Measurements from ENCODE around the gene PGAP3.

Gene PGAP3

DNA sequence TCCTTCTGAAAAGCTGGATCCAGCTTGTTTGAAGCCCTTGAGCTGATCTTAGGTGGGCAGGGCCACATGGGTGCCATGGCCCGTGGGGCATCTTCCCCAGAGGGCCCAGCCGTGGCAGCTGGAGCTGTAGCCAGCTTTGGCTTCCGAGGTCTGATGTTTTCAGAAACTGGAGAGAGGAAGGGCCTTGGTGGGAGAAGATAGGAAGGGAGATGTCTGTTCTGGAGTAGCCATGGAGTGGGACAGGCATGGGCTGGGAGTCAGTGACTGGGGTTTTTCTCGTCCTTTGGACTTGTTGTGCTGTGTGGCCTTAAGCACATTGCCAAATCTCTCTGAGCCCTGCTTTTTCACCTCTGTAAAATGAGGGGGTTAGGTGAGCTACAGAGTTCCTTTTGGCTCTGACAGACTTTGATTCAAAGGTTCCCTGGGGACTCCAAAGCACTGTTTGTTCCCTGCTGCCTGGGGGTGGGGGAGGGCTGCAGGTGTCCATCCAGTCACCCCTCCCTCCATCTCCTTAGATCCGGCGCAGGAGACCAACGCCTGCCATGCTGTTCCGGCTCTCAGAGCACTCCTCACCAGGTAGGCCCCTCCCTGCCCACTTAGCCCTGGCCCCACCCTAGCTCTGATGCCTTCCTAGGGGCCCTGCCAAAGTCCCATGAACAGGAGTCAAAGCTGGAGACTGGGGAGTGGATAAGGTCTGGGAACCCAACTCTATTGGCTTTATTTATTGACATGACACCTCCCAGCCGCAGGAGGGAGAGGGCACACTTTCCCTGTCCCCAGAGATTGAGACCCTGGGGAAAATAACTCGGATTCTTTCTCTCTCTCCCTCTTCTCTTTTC, 59.0 kb downstream of the PGAP3 start:
- no peak for TF ChIP-seq ZFP3 (CRISPR knock-in tag; IDR thresholded peaks at IDR 0.05)
- ATAC-seq, result no peak

DNA sequence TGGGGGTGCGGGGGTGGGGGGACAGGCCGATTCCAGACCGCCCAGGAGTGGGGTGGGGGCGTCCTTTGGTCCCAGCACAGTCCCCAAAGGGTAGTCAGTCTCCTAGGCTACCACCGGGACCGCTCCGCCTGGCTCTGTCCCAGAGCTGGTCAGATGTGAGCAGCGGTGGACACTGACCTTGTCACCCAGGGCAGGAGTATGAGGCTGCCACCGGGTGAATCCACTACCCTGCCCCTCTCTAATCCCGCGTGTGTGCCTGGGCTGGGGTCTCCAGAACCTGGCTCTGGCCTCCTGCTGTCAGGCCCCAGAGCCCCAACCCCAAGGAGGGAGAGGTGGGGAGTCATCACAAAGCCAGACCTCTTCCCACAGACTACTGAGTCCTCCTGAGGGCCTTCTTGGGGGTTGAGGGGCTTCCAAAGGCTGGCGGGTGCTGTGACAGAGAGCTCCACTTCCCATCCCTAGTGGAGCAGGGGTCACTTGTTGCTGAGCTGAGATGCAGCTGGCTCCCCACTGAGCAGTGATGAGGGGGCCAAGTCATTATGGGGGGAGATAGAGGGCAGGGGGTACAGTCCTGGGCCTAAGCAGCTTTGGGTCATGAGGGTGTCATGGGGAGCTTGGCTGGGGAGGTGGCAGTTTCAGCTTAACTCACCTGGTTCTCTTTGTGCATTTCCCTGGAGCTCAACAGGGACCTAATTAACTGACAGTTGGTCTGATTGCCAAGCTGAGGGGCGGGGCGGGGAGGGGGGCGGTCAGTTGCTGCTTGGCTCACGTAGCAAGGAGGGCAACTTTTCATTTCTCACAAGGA, 59.9 kb downstream of the PGAP3 start:
- ATAC-seq, result no peak

DNA sequence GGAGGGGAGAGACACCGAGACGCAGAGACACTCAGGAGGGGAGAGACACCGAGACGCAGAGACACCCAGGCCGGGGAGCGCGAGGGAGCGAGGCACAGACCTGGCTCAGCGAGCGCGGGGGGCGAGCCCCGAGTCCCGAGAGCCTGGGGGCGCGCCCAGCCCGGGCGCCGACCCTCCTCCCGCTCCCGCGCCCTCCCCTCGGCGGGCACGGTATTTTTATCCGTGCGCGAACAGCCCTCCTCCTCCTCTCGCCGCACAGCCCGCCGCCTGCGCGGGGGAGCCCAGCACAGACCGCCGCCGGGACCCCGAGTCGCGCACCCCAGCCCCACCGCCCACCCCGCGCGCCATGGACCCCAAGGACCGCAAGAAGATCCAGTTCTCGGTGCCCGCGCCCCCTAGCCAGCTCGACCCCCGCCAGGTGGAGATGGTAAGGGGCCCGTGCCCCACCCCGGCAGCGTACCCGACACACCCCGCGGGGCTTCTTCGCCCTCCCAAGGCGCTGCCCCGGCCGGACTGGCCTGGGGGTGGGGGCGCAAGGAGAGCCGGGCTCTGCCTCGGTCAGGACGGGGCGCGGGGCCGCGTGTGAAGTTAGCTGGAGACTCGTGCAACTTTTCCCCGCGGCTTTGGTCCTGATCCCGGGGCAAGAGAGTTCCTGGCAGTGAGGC, 60.7 kb downstream of the PGAP3 start:
- no peak for ATAC-seq
- TF ChIP-seq ZFP30 (CRISPR knock-in tag; IDR thresholded peaks at IDR 0.05) (no peak), ZC3H10 (CRISPR knock-in tag; IDR thresholded peaks at IDR 0.05) (no peak), ZFP3 (CRISPR knock-in tag; IDR thresholded peaks at IDR 0.05) (no peak), ARNTL (CRISPR knock-in tag; IDR thresholded peaks at IDR 0.05; ENCODE audit: borderline replicate concordance, low read depth) (no peak), ZNF565 (CRISPR knock-in tag; conservative IDR thresholded peaks at IDR 0.05; ENCODE audit: low read depth) (no peak), BACH2 (CRISPR knock-in tag; IDR thresholded peaks at IDR 0.05; ENCODE audit: borderline replicate concordance) (no peak), POU6F1 (CRISPR knock-in tag; IDR thresholded peaks at IDR 0.05; ENCODE audit: borderline replicate concordance, low read depth) (no peak), ISL1 (CRISPR knock-in tag; IDR thresholded peaks at IDR 0.05) (no peak), OSR1 (CRISPR knock-in tag; IDR thresholded peaks at IDR 0.05) (no peak), ZNF70 (CRISPR knock-in tag; IDR thresholded peaks at IDR 0.05) (no peak), CSRNP3 (CRISPR knock-in tag; IDR thresholded peaks at IDR 0.05) (no peak), RARB (CRISPR knock-in tag; IDR thresholded peaks at IDR 0.05) (no peak), TOX (CRISPR knock-in tag; IDR thresholded peaks at IDR 0.05; ENCODE audit: borderline replicate concordance) (no peak), GLIS3 (CRISPR knock-in tag; IDR thresholded peaks at IDR 0.05) (no peak), CSDC2 (CRISPR knock-in tag; IDR thresholded peaks at IDR 0.05) (no peak)
- TF ChIP-seq, protein P1, sequence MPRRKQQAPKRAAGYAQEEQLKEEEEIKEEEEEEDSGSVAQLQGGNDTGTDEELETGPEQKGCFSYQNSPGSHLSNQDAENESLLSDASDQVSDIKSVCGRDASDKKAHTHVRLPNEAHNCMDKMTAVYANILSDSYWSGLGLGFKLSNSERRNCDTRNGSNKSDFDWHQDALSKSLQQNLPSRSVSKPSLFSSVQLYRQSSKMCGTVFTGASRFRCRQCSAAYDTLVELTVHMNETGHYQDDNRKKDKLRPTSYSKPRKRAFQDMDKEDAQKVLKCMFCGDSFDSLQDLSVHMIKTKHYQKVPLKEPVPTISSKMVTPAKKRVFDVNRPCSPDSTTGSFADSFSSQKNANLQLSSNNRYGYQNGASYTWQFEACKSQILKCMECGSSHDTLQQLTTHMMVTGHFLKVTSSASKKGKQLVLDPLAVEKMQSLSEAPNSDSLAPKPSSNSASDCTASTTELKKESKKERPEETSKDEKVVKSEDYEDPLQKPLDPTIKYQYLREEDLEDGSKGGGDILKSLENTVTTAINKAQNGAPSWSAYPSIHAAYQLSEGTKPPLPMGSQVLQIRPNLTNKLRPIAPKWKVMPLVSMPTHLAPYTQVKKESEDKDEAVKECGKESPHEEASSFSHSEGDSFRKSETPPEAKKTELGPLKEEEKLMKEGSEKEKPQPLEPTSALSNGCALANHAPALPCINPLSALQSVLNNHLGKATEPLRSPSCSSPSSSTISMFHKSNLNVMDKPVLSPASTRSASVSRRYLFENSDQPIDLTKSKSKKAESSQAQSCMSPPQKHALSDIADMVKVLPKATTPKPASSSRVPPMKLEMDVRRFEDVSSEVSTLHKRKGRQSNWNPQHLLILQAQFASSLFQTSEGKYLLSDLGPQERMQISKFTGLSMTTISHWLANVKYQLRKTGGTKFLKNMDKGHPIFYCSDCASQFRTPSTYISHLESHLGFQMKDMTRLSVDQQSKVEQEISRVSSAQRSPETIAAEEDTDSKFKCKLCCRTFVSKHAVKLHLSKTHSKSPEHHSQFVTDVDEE (CRISPR knock-in tag; IDR thresholded peaks at IDR 0.05), result no peak

More for the DNA sequence above, 59.9 kb downstream of the PGAP3 start:
- no peak for TF ChIP-seq ZNF8 (CRISPR knock-in tag; IDR thresholded peaks at IDR 0.05)
- no peak for TF ChIP-seq ZC3H10 (CRISPR knock-in tag; IDR thresholded peaks at IDR 0.05)
- TF ChIP-seq ESRRG (CRISPR knock-in tag; IDR thresholded peaks at IDR 0.05), result no peak
- TF ChIP-seq TCF4 (CRISPR knock-in tag; IDR thresholded peaks at IDR 0.05; ENCODE audit: borderline replicate concordance), result no peak
- no peak for TF ChIP-seq PPARA (CRISPR knock-in tag; IDR thresholded peaks at IDR 0.05; ENCODE audit: borderline replicate concordance)
- TF ChIP-seq, protein P2, sequence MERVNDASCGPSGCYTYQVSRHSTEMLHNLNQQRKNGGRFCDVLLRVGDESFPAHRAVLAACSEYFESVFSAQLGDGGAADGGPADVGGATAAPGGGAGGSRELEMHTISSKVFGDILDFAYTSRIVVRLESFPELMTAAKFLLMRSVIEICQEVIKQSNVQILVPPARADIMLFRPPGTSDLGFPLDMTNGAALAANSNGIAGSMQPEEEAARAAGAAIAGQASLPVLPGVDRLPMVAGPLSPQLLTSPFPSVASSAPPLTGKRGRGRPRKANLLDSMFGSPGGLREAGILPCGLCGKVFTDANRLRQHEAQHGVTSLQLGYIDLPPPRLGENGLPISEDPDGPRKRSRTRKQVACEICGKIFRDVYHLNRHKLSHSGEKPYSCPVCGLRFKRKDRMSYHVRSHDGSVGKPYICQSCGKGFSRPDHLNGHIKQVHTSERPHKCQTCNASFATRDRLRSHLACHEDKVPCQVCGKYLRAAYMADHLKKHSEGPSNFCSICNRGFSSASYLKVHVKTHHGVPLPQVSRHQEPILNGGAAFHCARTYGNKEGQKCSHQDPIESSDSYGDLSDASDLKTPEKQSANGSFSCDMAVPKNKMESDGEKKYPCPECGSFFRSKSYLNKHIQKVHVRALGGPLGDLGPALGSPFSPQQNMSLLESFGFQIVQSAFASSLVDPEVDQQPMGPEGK (CRISPR knock-in tag; IDR thresholded peaks at IDR 0.05; ENCODE audit: borderline replicate concordance), result no peak
- TF ChIP-seq CSRNP3 (CRISPR knock-in tag; IDR thresholded peaks at IDR 0.05), result no peak
- no peak for TF ChIP-seq TOX (CRISPR knock-in tag; IDR thresholded peaks at IDR 0.05; ENCODE audit: borderline replicate concordance)
- no peak for TF ChIP-seq ZFP30 (CRISPR knock-in tag; IDR thresholded peaks at IDR 0.05)
- no peak for TF ChIP-seq GLIS3 (CRISPR knock-in tag; IDR thresholded peaks at IDR 0.05)
- TF ChIP-seq, protein P3, sequence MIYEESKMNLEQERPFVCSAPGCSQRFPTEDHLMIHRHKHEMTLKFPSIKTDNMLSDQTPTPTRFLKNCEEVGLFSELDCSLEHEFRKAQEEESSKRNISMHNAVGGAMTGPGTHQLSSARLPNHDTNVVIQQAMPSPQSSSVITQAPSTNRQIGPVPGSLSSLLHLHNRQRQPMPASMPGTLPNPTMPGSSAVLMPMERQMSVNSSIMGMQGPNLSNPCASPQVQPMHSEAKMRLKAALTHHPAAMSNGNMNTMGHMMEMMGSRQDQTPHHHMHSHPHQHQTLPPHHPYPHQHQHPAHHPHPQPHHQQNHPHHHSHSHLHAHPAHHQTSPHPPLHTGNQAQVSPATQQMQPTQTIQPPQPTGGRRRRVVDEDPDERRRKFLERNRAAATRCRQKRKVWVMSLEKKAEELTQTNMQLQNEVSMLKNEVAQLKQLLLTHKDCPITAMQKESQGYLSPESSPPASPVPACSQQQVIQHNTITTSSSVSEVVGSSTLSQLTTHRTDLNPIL (CRISPR knock-in tag; IDR thresholded peaks at IDR 0.05; ENCODE audit: low read depth), result no peak
- TF ChIP-seq ZNF565 (CRISPR knock-in tag; conservative IDR thresholded peaks at IDR 0.05; ENCODE audit: low read depth), result no peak
- TF ChIP-seq ISL1 (CRISPR knock-in tag; IDR thresholded peaks at IDR 0.05), result no peak
- TF ChIP-seq OSR1 (CRISPR knock-in tag; IDR thresholded peaks at IDR 0.05), result no peak
- no peak for TF ChIP-seq ZNF70 (CRISPR knock-in tag; IDR thresholded peaks at IDR 0.05)

Data from SK-N-SH treated with all-trans-retinoic acid at 6 μM for 48 hours (cell line).